CD4-positive, alpha-beta T cell treated with Interleukin-21 for 1 hour (primary cell): Measurements from ENCODE around the gene PIK3C2G.

Experiments
- DNase-seq: peaks from one replicate; pipeline ENCODE4 v3.0.0-alpha.2; 2020

Gene PIK3C2G

GRCh38 chr12:18427520-18427919 lies 166.2 kb downstream of the PIK3C2G start:
- DNase-seq, result no peak

- no peak for DNase-seq
These were observed 167.1 kb downstream of the PIK3C2G start for GRCh38 chr12:18428416-18428815.

GRCh38 chr12:18429366-18429765 lies 168.0 kb downstream of the PIK3C2G start:
- DNase-seq, result no peak

- DNase-seq, result no peak
These were observed 169.2 kb downstream of the PIK3C2G start for GRCh38 chr12:18430425-18431048.

GRCh38 chr12:18431771-18432170 lies 170.5 kb downstream of the PIK3C2G start:
- no peak for DNase-seq

- no peak for DNase-seq
These were observed 170.9 kb downstream of the PIK3C2G start for GRCh38 chr12:18432206-18432605.

GRCh38 chr12:18436170-18436569 lies 174.9 kb downstream of the PIK3C2G start:
- DNase-seq, result no peak

GRCh38 chr12:18439541-18439940 lies 178.2 kb downstream of the PIK3C2G start:
- no peak for DNase-seq

- no peak for DNase-seq
These were observed 182.6 kb downstream of the PIK3C2G start for GRCh38 chr12:18443768-18444437.

- DNase-seq, result no peak
These were observed 184.8 kb downstream of the PIK3C2G start for GRCh38 chr12:18446061-18446644.

- DNase-seq, result no peak
These were observed 193.0 kb downstream of the PIK3C2G start for GRCh38 chr12:18454330-18454729.

GRCh38 chr12:18456344-18456743 lies 195.0 kb downstream of the PIK3C2G start:
- DNase-seq, result no peak

- DNase-seq, result no peak
These were observed 196.0 kb downstream of the PIK3C2G start for GRCh38 chr12:18457362-18457761.

- no peak for DNase-seq
These were observed 200.4 kb downstream of the PIK3C2G start for GRCh38 chr12:18461758-18462157.

GRCh38 chr12:18462442-18462841 lies 201.1 kb downstream of the PIK3C2G start:
- DNase-seq, result no peak

- DNase-seq, result no peak
These were observed 206.4 kb downstream of the PIK3C2G start for GRCh38 chr12:18467620-18468245.

- no peak for DNase-seq
These were observed 207.1 kb downstream of the PIK3C2G start for GRCh38 chr12:18468246-18469075.

- no peak for DNase-seq
These were observed 208.9 kb downstream of the PIK3C2G start for GRCh38 chr12:18470251-18470650.

GRCh38 chr12:18472304-18472703 lies 211.0 kb downstream of the PIK3C2G start:
- DNase-seq, result no peak

GRCh38 chr12:18472806-18473205 lies 211.5 kb downstream of the PIK3C2G start:
- no peak for DNase-seq

GRCh38 chr12:18476861-18477260 lies 215.5 kb downstream of the PIK3C2G start:
- no peak for DNase-seq

- DNase-seq, result no peak
These were observed 217.9 kb downstream of the PIK3C2G start for GRCh38 chr12:18479256-18479655.

GRCh38 chr12:18482601-18483120 lies 221.3 kb downstream of the PIK3C2G start:
- DNase-seq, result no peak
